Stimulated activated CD8-positive, alpha-beta memory T cell treated with anti-CD3 and anti-CD28 coated beads, Interleukin-12 subunit alpha, Interleukin-12 subunit beta, amount 100 ng/mL, for 24 hours (primary cell): ENCODE results near the gene NRG2.

ENCODE experiments used
- DNase-seq: peaks from one replicate; pipeline ENCODE4 v3.0.0-alpha.2; 2020; ENCODE audit errors: extremely low read depth

Gene NRG2

DNA sequence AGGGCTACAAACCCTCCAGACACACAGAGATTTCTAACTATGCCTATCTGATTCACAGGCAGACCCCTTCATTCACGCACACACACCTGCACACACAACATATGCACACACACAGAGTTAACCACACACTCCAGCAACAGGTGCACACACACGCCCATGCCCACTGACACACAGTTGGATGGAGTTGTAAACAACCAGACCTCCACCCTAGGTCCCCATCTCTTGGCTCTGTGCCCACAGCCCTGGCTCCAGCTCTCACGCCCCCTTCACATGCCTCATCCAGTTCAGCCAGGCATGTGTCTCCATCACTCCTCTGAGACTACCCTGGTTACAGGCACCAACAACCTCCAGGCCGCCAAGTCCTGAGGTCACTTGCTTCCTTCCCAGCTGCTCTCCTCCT lies 186.4 kb downstream of the NRG2 start:
- DNase-seq: no peak

DNA sequence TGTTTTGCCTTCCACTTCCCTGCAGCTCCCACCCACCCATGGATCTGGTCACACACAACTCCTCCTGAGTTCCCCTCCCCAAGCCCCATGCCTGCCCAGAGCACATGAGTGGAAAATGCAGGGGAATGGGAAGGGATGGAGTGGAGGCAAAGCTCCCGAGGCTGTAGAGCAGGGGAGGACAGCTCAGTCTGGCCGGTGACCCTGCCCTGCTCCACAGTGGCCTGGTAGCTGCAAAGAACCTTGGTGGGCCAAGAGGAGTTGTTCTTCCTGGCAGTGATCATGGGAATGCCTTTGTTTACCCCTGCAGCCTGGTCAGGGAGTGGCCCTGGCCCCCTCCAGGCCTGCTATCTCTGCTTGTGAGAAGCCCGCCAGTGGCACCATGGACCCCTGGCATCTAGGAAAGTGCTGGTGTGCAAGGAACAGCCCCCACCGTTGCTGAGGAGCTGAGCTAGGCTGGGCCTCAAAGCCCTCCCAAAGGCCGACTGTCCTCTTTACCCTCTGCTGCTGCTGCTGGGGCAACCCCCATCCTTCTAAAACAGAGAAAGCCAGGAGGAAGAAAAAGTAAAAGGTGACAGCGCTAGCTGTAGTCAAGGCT lies 187.1 kb downstream of the NRG2 start:
- no peak for DNase-seq

DNA sequence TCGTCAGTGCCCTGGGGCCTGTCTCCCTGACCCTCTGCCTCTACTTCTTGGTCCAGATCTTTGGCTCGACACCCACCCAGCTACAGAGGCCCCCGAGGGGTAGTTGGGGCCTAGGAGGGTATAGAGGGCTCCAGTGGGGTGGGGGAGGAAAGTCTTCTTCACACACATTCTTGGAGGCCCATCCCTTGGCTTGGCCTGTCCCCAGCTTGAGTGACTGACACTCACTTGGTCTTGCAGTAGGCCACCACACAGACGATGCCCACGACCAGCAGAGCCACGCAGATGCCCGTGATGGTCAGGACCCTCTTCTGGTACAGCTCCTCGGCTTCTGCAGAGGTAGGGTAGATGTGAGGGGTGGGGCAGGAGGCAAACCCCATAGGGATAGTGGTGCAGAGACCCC lies 187.6 kb downstream of the NRG2 start:
- no peak for DNase-seq

DNA sequence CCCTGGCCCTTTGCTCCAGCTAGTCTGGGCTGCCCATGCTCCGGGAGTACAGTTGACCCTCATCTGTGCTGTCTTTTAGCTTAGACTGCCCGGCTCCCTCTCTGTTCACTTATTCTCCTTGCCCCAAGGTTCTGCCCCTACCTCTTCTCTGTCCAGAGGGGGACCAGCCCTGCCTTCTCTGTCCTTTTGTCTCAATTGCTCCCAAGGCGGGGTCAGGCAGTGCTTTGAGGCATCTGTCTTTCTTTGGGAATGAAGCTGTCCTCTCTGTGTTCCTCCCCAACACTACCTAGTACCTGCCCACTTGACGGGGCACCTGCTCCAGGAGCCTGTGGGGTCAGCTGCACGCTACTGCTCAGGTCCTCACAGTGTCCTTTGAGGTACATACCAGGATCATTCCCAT lies 188.1 kb downstream of the NRG2 start:
- DNase-seq: no peak

DNA sequence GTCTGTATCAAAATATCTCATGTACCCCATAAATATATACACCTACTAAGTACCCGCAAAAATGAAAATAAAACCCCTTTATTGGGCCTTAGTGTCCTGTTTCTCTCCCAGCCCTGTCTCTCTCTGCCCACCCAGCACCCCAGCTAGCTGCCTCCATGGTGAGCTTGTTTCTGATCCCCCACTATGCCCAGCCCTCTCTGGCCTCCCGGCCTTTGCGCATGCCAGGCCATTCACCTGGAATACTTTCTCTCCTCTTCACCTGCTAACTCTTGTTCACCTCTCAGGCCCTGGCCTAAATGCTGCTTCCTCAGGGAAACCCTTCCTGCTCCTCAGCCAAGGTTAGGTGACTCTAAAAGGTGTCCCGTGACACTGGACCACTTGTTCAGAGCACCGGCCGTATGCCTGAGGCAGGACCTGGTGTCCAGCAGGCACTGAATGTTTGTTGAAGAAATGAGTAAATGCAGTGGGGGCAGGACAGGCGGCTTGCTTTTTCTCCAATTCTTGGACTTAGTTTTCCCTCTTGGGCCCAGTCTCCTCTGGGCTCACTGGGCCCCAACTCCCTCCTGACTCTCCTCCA lies 189.0 kb downstream of the NRG2 start:
- DNase-seq: no peak

DNA sequence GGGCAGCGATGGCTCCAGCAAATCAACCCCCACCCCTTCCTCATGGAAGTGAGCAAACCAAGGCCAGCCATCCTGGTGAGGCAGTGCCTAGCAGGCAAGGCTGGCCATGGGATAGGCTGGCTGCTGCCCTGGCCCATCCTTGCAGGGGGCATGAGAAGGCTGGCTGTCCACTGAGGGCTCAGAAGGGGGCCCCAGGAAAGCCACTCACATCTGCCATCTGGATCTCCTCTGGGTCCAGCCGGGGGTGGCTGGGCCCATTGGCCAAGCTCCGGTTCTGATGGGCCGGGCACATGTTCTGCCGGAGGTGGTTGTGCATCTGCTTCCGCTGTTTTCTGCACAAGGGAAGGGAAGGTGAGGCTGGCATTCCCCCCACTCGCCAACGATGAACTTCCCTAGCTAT lies 190.4 kb downstream of the NRG2 start:
- no peak for DNase-seq

DNA sequence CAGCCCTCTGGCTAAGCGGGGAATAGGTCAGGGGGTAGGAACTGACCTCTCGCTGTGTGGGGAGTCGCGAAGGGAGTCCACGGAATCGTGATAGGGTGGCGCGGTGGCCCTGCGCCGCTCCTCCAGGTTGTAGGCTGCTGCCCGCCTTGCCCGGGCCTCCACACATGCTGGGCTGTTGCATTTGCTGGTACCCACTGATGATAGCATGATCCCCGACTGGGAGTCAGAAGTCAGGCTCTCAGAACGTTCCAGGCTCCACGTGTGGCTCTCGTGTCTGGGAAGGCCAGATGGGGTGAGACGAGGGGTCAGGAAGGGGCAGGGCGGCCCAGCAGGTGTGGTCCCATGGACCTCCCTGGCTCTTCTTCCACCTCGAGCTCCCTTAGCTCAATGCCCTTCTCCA lies 191.5 kb downstream of the NRG2 start:
- no peak for DNase-seq

DNA sequence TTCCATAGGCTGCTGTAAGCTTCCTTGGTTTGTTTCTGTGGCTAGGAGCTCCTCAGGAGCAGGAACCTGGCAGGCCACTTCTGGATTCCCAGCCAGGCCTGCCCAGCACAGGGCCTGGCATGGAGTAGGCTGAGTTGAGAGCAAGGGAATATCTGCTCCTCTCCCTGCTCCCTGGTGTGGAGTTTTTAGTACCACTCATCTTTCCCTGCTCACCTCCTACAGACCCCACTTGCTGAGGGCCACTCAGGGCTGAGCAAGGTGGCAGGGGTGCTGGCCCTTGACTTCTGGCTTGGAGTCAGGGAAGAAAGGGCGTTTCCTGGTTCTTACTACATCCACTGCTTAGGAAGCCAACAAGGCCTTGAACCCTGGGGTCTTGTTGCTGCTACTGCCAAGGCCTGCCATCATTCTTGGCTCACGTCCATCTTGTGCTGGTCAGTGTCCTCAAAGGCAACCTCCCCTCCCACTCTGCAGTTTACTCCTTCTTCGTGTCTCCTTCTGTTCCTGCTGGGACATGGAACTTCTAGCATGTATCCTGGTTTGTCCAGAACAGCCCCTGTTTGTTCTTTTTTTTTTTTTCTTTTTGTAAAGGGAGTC lies 192.6 kb downstream of the NRG2 start:
- no peak for DNase-seq

DNA sequence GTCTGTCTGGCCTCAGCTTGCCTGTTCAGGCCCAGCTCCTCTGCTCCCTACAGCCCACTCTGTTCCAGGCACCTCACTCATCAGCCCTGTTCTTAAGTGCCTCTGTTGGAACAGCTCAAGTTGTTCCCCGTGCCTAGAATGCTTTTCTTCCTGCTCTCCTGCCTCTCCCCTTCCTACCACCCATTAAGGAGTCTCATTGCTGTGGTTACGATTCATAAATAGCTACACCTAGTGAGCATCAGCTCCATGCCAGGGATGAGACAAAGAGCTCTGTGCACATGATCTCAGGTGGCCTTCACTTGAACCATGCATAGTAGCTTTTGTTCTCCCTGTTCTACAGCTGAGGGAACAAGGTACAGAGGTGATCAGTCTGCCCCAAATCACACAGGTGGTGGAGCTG lies 193.2 kb downstream of the NRG2 start:
- no peak for DNase-seq

DNA sequence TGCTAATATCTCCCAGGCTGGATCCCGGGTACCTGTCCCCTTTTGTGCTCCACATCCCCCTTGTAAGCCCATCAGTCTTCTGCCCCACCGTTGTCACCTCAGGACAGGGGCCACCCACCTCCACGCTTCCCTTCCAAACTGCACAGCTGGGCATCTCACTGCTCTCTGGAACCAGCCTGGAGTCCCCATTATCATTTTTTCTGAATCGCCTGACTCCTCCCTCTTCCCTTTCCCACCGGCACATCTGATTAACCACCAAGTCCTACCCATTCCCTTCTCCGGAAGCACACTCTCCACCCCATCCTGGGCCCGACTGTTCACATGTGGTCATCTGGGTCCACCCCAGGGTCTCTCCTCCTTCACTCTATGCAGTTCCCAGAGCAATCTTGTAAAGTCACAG lies 193.6 kb downstream of the NRG2 start:
- no peak for DNase-seq

DNA sequence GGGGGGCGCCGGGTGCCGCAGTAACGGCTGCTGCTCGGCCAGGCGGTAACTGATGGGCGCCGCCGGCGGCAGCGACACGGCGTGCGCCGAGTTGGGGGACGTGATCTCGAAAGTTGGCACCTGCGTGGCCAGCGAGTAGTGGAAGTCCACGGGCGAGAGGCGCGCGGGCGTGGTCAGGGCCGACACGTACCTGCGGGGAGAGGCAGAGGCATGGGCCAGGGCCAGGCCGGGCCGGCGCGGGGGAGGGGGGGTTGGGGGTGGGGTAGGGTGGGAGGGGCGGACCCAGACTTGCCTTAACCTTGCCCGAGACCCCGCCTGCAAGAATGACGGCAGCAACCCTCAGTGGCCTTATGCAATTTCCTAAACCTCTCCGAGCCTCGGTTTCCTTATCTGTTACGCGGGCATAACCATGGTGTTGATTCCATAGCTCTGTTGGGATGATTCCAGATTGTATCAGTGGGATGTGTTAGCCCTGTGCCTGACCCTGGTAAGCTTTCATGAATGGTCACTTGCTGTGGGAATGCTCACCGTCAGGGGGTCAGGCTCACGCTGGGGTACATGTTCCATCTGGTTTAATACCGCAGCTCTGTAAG lies 194.5 kb downstream of the NRG2 start:
- no peak for DNase-seq

DNA sequence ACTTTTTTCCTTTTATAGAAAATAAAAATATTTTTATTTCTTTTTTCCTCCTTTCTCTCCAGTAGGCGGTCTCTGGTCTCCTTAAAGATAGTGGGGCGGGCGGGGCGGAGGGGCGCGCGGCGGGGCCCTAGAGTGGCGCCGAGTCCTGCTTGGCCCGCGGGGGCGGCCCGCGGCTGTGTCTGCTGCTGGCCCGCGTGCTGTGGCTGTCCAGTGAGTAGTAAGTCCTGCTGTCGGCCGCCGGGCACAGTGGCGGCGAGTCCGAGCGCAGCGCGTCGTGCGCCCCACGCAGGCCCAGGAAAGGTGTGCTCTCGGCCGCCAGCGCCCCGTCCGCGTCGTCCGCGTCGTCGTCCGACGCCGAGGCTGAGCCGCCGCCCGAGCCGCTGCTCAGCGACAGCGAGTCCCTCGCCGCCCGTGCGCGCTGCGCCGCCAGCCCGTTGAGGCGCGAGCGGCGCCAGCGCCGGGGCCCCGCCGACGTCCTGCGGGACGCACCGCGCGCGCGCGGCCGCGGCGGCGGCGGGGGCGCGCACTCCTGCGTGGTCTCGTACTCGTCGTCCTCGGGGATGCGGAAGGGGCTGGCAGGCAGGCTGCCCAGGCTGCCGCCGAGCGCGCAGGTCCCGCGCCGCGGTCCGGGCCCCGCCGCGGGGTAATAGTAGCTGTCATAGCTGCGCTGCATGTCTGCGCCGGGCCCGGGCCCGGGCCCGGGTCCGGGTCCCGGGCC lies 195.2 kb downstream of the NRG2 start:
- peak; percentile 44 for DNase-seq

DNA sequence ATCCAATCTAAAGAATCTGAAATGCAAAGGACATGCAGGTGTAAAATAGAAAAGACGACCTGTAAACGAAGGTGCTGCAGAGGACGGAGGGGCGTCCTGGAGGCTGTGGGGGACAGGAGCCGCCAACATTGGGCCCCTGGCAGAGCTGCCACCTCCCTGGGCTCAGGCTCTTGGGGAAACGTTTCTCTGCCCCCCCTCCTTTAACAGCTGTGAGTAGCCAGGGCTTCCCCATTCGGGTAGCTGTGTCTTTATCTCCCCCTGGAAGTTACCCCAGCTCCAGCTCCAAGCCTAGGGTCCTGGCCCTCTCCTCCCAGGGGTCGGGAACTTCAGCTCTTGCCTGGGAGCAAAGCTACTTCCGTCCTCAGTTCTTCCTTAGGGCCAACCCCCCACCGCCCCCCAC lies 196.0 kb downstream of the NRG2 start:
- no peak for DNase-seq

DNA sequence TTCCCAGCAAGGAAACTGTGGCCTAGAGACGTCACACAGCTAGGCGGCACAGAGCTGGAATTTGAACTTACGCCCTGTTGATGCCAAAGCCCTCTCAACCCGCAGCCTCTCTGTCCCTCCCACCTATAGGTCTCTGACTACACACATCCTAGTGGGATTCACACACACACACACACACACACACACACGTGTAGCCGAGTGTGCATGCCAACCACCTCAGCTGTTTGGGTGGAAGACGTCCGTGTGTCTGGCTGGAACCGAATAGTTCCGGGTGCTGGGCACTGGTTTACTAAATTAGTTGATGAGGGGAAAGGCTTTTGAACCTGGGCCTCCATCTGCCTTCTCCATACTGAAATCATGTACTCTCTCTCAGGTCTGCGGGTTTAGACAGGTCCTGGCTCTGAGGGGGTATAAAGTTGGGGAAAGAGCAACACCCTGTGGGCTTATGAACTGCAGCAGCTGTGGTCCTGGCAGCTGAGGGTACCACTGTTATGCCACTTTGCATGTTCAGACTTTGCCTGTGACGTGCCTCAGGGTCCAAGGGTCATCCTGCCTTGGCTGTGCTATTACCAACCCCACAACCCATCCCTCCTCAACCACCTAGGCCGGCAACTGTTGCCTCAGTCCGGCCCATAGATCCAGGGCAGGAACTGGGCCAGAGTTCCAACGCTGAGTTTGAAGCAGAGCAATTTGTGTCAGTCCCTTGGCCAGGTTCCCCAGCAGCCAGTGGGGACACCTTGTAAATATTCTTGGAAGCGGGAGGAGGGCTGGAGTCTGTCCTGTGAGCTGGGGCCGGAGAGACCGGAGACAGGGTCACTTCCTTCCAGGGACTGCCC lies 197.0 kb downstream of the NRG2 start:
- no peak for DNase-seq

DNA sequence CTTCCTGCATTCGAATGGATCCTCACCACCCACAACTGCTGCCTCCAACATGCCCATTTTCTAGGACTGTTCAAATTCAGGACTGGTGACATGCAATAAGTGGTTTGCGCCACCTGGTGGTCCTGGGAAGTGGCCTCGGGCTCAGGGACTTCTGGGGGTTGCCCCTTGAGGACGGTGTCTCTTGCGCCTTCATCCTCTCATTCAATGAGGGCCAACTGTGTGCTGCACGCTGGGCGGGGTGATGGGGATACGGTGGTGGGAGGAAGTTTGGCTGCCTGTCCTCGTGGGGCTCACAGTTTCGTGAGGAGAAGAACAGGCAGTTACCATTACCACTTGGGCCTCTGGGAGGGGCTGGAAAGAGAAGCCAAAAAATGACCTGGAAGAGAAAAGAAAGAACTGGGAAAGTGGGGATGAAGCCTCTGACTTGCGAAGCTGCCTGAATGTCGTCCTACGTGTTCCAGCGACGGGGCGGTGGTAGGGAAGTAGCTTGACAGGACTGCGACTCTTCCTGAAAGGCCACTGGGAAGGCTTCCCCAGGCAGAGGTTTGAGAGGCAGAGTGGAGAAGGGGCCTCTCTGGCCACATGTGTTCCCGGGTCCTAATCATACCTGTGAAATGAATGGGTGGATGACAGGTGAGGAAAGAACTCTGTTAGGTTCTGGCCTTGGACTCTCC lies 198.5 kb downstream of the NRG2 start:
- peak; percentile 51 for DNase-seq

DNA sequence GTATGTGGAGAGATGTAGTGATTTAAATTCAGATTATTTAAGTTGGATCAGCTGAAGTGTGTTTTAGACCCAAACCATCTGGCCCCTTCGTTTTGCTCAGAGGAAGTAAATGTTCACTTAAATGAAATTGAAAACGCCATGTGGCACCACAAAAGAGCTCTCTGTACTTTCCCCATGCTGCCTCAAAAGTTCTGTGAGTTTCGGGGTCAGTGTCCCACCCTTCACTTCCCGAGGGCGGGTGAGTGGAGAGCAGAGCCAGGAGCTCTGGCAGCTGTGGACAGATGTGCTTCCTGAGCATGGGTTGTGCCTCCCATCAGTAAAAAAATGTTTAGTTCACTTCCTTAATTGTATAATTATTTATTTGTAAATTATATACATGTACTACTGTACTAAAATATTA lies 199.1 kb downstream of the NRG2 start:
- no peak for DNase-seq

DNA sequence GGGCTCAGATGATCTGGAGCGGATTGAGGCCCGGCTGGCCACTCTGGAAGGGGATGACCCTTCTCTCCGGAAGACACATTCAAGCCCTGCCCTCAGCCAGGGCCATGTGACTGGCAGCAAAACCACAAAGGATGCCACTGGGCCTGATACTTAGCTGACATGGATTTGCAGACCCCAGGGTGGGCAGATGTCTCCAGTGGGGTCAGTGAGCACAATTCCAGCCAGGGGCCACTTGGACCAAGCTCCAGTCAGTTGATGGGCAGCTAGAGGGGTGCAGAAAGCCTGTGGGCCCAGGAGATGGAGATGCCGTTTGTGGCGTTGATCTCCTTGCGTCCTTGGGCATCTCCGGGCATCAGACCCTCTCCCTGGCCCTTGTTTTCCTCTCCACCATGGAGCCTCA lies 200.8 kb downstream of the NRG2 start:
- DNase-seq: no peak

DNA sequence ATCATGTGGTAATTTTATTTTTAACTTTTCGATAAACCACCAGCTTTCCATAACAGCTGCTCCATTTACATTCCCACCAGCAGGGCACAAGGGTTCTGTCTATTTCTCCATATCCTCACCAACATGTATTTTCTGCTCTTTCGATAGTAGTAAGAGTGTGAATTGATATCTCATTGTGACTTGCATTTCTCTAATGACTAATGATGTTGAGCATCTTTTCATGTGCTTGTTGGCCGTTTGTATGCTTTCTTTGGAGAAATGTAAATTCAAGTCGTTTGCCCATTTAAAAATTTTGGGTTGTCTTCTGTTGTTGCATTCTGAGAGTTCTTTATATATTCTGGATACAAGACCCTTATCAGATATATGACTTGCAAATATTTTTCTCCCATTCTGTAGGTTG lies 201.6 kb downstream of the NRG2 start:
- DNase-seq: no peak

DNA sequence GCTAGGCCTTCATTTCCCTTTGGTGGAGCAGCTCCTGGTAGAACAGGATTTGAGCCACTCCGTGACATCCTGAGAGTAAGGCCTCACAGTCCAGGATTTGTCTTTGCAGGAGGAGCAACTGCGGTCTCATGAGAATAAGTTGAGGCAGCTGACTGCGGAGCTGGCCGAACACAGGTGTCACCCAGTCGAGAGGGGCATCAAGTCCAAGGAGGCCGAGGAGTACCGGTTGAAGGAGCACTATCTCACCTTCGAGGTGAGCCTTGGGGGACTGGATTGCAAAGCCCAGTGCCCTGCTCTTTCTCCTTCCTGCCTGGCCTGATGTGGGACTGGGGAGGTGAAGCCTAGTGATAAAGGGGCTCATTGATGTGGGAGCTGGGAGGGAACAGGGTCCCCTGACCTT lies 203.2 kb downstream of the NRG2 start:
- DNase-seq: no peak

DNA sequence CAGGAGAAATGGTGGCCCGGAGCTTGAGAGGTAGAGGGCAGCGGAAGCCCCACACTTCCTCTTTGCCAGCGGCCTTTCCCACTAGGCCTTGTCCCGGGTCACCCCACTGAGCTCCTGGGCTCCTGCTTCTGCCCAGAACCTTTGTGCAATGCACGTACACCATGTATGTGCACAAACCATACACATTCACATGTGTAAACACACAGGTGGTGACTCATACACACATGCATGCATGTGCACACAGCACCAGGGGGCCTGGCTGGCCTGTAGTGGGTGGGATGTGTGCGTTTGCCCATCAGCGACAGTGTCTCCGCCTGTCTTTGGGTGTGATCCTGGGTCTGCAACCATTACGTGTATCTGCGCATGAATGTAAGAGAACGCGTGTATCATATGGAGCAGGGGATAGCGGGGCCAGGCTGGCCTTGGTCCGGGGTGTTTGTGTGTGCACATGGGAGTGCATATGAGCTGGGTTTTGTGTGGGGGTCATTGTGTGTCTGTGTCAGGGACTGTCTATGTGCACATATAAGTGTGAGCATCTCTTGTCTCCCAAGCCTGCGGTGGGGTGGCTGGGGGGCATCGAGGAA lies 203.8 kb downstream of the NRG2 start:
- DNase-seq: no peak
